ENCODE data around the gene AKNA. TPM values are rescaled to one million over a fixed set of nuclear protein-coding genes. Genes with fewer than 3 reads are reported as not detected.
"Not testable (repeated sequence)": the region's sequence is repeated elsewhere in the genome, so short reads cannot be mapped to it uniquely, and the experiment has no call there.

AKNA gene
- total RNA-seq, 1 experiment from 2014 or later, result 10.1 TPM

- H3K27me3 ChIP-seq (ENCODE audit: control insufficient read depth, insufficient read depth, low read length), result no peaks in the 10 kb centered on the region
- TF ChIP-seq TCF7L2 (IDR thresholded peaks at IDR 0.05; ENCODE audit: low read depth, low read length) (no peak), SIN3A (IDR thresholded peaks at IDR 0.05; ENCODE audit: borderline replicate concordance, insufficient read depth, low read depth, low read length) (no peak), CTCF (IDR thresholded peaks at IDR 0.05) (no peak), REST (IDR thresholded peaks at IDR 0.05; ENCODE audit: insufficient read depth in 1 of 2, low read depth in 2 of 2, low read length in 1 of 2) (no peak), POLR2AphosphoS5 (IDR thresholded peaks at IDR 0.05; ENCODE audit: low read depth, low read length) (no peak)
- no TSS peak for BruUV-seq (replicated peaks)
- intact Hi-C loops (cut with micrococcal nuclease; ENCODE audit: unreplicated experiment) (no loop called here), in situ Hi-C loops (cut with HindIII; ENCODE audit: low pct_unique_long_range_greater_than_20kb, low sequenced_read_pairs) (no loop called here)
- H3K36me3 ChIP-seq (ENCODE audit: control insufficient read depth, insufficient read depth, low read length), result no peaks in the 10 kb centered on the region
- CTCF ChIA-PET, result no interaction called here
- H3K27ac ChIP-seq (ENCODE audit: low read length), result no peak overlapping the region
- H3K9me3 ChIP-seq (ENCODE audit: control insufficient read depth, insufficient read depth, low read depth, low read length), result no peaks in the 10 kb centered on the region
- H3K4me3 ChIP-seq (ENCODE audit: low read depth in 2 of 2, low read length in 2 of 2), result no peak overlapping the region
- H3K4me1 ChIP-seq (ENCODE audit: control insufficient read depth, insufficient read depth, low read length), result no peaks in the 10 kb centered on the region
- no peak for ATAC-seq
- DNase-seq (ENCODE audit: low read depth, low spot score), result no peak
- POLR2A ChIA-PET, result no interaction called here
Observed at GRCh38 chr9:114324492-114324891, 63.3 kb downstream of the AKNA start.

- ATAC-seq; H3K4me1 ChIP-seq (ENCODE audit: control insufficient read depth, insufficient read depth, low read length); BruUV-seq (replicated peaks); in situ Hi-C loops (cut with HindIII; ENCODE audit: low pct_unique_long_range_greater_than_20kb, low sequenced_read_pairs); H3K4me3 ChIP-seq (ENCODE audit: low read depth in 2 of 2, low read length in 2 of 2); intact Hi-C loops (cut with micrococcal nuclease; ENCODE audit: unreplicated experiment); H3K27me3 ChIP-seq (ENCODE audit: control insufficient read depth, insufficient read depth, low read length); H3K27ac ChIP-seq (ENCODE audit: low read length); H3K9me3 ChIP-seq (ENCODE audit: control insufficient read depth, insufficient read depth, low read depth, low read length); CTCF ChIA-PET; H3K36me3 ChIP-seq (ENCODE audit: control insufficient read depth, insufficient read depth, low read length); DNase-seq (ENCODE audit: low read depth, low spot score); POLR2A ChIA-PET: not testable (repeated sequence)
Observed at GRCh38 chr9:114323849-114324248, 63.9 kb downstream of the AKNA start.

- in situ Hi-C loops (cut with HindIII; ENCODE audit: low pct_unique_long_range_greater_than_20kb, low sequenced_read_pairs), result not testable (repeated sequence)
Observed at GRCh38 chr9:114322831-114323531, 64.8 kb downstream of the AKNA start, which contains the start of gene ORM1. TSS of gene ORM1 (plus strand) at chr9:114323098. CDS start at chr9:114323134, 36 bp downstream.

GRCh38 chr9:114322160-114322818 is 65.5 kb downstream of the AKNA start:
- BruUV-seq (replicated peaks); H3K9me3 ChIP-seq (ENCODE audit: control insufficient read depth, insufficient read depth, low read depth, low read length); DNase-seq (ENCODE audit: low read depth, low spot score); POLR2A ChIA-PET; H3K36me3 ChIP-seq (ENCODE audit: control insufficient read depth, insufficient read depth, low read length); H3K4me1 ChIP-seq (ENCODE audit: control insufficient read depth, insufficient read depth, low read length); intact Hi-C loops (cut with micrococcal nuclease; ENCODE audit: unreplicated experiment); CTCF ChIA-PET; H3K4me3 ChIP-seq (ENCODE audit: low read depth in 2 of 2, low read length in 2 of 2); in situ Hi-C loops (cut with HindIII; ENCODE audit: low pct_unique_long_range_greater_than_20kb, low sequenced_read_pairs); H3K27me3 ChIP-seq (ENCODE audit: control insufficient read depth, insufficient read depth, low read length); ATAC-seq; H3K27ac ChIP-seq (ENCODE audit: low read length): not testable (repeated sequence)

More at GRCh38 chr9:114322831-114323531, 64.8 kb downstream of the AKNA start, which contains the start of gene ORM1:
- H3K27ac ChIP-seq (ENCODE audit: low read length); POLR2A ChIA-PET; CTCF ChIA-PET; DNase-seq (ENCODE audit: low read depth, low spot score); ATAC-seq; H3K9me3 ChIP-seq (ENCODE audit: control insufficient read depth, insufficient read depth, low read depth, low read length); intact Hi-C loops (cut with micrococcal nuclease; ENCODE audit: unreplicated experiment); H3K4me1 ChIP-seq (ENCODE audit: control insufficient read depth, insufficient read depth, low read length); H3K36me3 ChIP-seq (ENCODE audit: control insufficient read depth, insufficient read depth, low read length); H3K27me3 ChIP-seq (ENCODE audit: control insufficient read depth, insufficient read depth, low read length); H3K4me3 ChIP-seq (ENCODE audit: low read depth in 2 of 2, low read length in 2 of 2); BruUV-seq (replicated peaks): not testable (repeated sequence)
